ENCODE results near the gene PANX3. TPM values are rescaled to one million over a fixed set of nuclear protein-coding genes. Genes with fewer than 3 reads are reported as not detected.

PANX3 gene
- polyA plus RNA-seq, 1 donor (not counting 4 experiments of a cell fraction or from before 2014, with no cell fraction given), result not detected

DNA sequence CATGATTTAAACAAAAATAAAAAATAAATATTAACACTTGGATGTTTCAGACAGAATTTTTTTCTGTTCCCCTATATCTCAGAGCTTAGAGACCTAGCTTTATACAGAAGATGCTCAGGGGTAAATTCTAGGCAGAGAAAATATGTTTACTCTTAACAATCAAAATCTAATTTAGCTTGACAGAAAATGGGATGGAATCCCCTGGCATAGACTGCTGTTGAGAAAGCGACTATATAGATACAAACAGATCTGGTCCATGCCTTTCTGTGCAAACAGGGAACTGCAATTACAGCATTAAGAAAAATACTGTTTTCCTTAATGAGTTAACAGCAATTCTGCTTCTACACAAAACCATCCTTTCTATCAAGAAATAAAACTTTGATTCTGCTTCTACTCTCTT lies 47.8 kb downstream of the PANX3 start:
- Histone ChIP-seq H3K9ac (ENCODE audit: control insufficient read depth, extremely low read depth, insufficient read depth, low read length) (no peak overlapping the region), H3K9me1 (ENCODE audit: control insufficient read depth, extremely low read depth, insufficient read depth, low read length) (no peaks in the 10 kb centered on the region), H3K27me3 (ENCODE audit: control insufficient read depth, extremely low read depth, insufficient read depth, low read length) (no peaks in the 10 kb centered on the region), H3K4me3 (ENCODE audit: control insufficient read depth in 2 of 3, extremely low read depth in 1 of 3, insufficient read depth in 2 of 3, low read depth in 1 of 3, low read length in 3 of 3) (no peak overlapping the region), H4K20me1 (ENCODE audit: control insufficient read depth, extremely low read depth, insufficient read depth, low read length) (no peaks in the 10 kb centered on the region), H3K4me1 (ENCODE audit: control insufficient read depth, extremely low read depth, insufficient read depth, low read length) (no peaks in the 10 kb centered on the region), H3K4me2 (ENCODE audit: control insufficient read depth, extremely low read depth, insufficient read depth, low read depth, low read length) (no peak overlapping the region), H3K79me2 (ENCODE audit: control insufficient read depth, insufficient read depth, low read length) (no peaks in the 10 kb centered on the region), H3K9me3 (ENCODE audit: control insufficient read depth, low read depth, low read length) (no peaks in the 10 kb centered on the region), H3K27ac (ENCODE audit: control insufficient read depth, insufficient read depth, low read length) (no peak overlapping the region), H3K36me3 (ENCODE audit: control insufficient read depth in 2 of 2, extremely low read depth in 1 of 2, insufficient read depth in 2 of 2, low read length in 2 of 2) (no peaks in the 10 kb centered on the region), H2AFZ (ENCODE audit: control insufficient read depth, low read length) (no peak overlapping the region)
- dilution Hi-C loops (cut with MboI; ENCODE audit: extremely low pct_ligation_motif_present, low sequenced_read_pairs), result no loop called here
- TF ChIP-seq, protein P1, sequence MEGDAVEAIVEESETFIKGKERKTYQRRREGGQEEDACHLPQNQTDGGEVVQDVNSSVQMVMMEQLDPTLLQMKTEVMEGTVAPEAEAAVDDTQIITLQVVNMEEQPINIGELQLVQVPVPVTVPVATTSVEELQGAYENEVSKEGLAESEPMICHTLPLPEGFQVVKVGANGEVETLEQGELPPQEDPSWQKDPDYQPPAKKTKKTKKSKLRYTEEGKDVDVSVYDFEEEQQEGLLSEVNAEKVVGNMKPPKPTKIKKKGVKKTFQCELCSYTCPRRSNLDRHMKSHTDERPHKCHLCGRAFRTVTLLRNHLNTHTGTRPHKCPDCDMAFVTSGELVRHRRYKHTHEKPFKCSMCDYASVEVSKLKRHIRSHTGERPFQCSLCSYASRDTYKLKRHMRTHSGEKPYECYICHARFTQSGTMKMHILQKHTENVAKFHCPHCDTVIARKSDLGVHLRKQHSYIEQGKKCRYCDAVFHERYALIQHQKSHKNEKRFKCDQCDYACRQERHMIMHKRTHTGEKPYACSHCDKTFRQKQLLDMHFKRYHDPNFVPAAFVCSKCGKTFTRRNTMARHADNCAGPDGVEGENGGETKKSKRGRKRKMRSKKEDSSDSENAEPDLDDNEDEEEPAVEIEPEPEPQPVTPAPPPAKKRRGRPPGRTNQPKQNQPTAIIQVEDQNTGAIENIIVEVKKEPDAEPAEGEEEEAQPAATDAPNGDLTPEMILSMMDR (optimal IDR thresholded peaks at IDR 0.05 in 1 of 3, IDR thresholded peaks at IDR 0.05 in 1 of 3, conservative IDR thresholded peaks at IDR 0.05 in 1 of 3; ENCODE audit: extremely low read depth in 1 of 3, insufficient read depth in 2 of 3, low read length in 3 of 3), result no peak
- TF ChIP-seq EZH2 (IDR thresholded peaks at IDR 0.05; ENCODE audit: low read length), result no peak
- DNase-seq (ENCODE audit: low read depth, low spot score) (no peak), FAIRE-seq (no peak)

DNA sequence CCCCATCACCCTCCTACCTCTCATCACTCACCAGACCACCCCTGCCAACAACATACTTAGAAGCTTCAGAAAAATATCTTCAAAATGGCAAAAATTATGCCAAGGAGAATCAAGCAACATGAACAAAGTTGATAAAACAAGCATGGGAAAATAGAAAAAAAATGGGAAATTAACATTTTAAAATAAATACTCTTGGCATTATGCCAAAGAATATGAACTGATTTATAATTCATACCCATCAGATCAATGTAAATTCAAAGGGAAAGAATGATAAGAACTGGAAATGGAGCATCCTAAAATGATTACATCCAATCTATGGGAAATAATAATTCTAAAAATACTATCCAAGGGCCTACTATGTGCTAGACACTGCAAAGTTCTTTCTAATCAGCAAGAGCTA lies 50.3 kb downstream of the PANX3 start:
- Histone ChIP-seq H3K9me3 (ENCODE audit: control insufficient read depth, low read depth, low read length) (no peaks in the 10 kb centered on the region), H3K36me3 (ENCODE audit: control insufficient read depth in 2 of 2, extremely low read depth in 1 of 2, insufficient read depth in 2 of 2, low read length in 2 of 2) (no peaks in the 10 kb centered on the region), H3K27ac (ENCODE audit: control insufficient read depth, insufficient read depth, low read length) (no peak overlapping the region), H3K27me3 (ENCODE audit: control insufficient read depth, extremely low read depth, insufficient read depth, low read length) (no peaks in the 10 kb centered on the region), H4K20me1 (ENCODE audit: control insufficient read depth, extremely low read depth, insufficient read depth, low read length) (no peaks in the 10 kb centered on the region), H3K4me2 (ENCODE audit: control insufficient read depth, extremely low read depth, insufficient read depth, low read depth, low read length) (no peak overlapping the region), H3K9me1 (ENCODE audit: control insufficient read depth, extremely low read depth, insufficient read depth, low read length) (no peaks in the 10 kb centered on the region), H3K4me3 (ENCODE audit: control insufficient read depth in 2 of 3, extremely low read depth in 1 of 3, insufficient read depth in 2 of 3, low read depth in 1 of 3, low read length in 3 of 3) (no peak overlapping the region), H3K79me2 (ENCODE audit: control insufficient read depth, insufficient read depth, low read length) (no peaks in the 10 kb centered on the region), H2AFZ (ENCODE audit: control insufficient read depth, low read length) (no peak overlapping the region), H3K4me1 (ENCODE audit: control insufficient read depth, extremely low read depth, insufficient read depth, low read length) (no peaks in the 10 kb centered on the region), H3K9ac (ENCODE audit: control insufficient read depth, extremely low read depth, insufficient read depth, low read length) (no peak overlapping the region)
- dilution Hi-C loops (cut with MboI; ENCODE audit: extremely low pct_ligation_motif_present, low sequenced_read_pairs), result no loop called here
- TF ChIP-seq, protein P1 (optimal IDR thresholded peaks at IDR 0.05 in 1 of 3, IDR thresholded peaks at IDR 0.05 in 1 of 3, conservative IDR thresholded peaks at IDR 0.05 in 1 of 3; ENCODE audit: extremely low read depth in 1 of 3, insufficient read depth in 2 of 3, low read length in 3 of 3), result no peak
- no peak for TF ChIP-seq EZH2 (IDR thresholded peaks at IDR 0.05; ENCODE audit: low read length)
- DNase-seq (ENCODE audit: low read depth, low spot score) (no peak), FAIRE-seq (no peak)
